Muscle of leg (tissue), 11 donors: ENCODE results near the gene USP6NL. TPM values are rescaled to one million over a fixed set of nuclear protein-coding genes. Genes with fewer than 3 reads are reported as not detected.

ENCODE experiments used
- DNase-seq: peaks from one replicate; pipeline ENCODE4 v3.0.0; 2013
- H3K27ac ChIP-seq: one replicate; pipeline ENCODE4 v1.5.1; 2013; ENCODE audit warnings: mild to moderate bottlenecking, low read length, control low read depth
- H3K27me3 ChIP-seq: one replicate; pipeline ENCODE4 v1.6.1; 2013; ENCODE audit warnings: low read length; ENCODE audit not compliant: control insufficient read depth, insufficient read depth
- H3K36me3 ChIP-seq: one replicate; pipeline ENCODE4 v1.6.1; 2013; ENCODE audit warnings: low read length; ENCODE audit not compliant: control insufficient read depth, insufficient read depth
- H3K4me1 ChIP-seq: one replicate; pipeline ENCODE4 v1.6.1; 2013; ENCODE audit warnings: low read length; ENCODE audit not compliant: control insufficient read depth, insufficient read depth
- H3K4me3 ChIP-seq: one replicate; pipeline ENCODE4 v1.5.1; 2013; ENCODE audit warnings: low read length, control low read depth
- H3K9me3 ChIP-seq: replicated peaks from 2 replicates; pipeline ENCODE4 v1.6.1; 2013; ENCODE audit warnings: low read depth, low read length; ENCODE audit not compliant: control insufficient read depth
- WGBS: methylation state at CpG from one replicate; pipeline ENCODE4 v1.1.5; 2013; ENCODE audit warnings: missing lambda C conversion rate; ENCODE audit not compliant: insufficient coverage; 5-methylcytosine and 5-hydroxymethylcytosine counted together
- polyA plus RNA-seq, 8 donors: library from polyadenylated mRNA; unstranded; fragments of 120-200 nt; gene quantifications; one replicate each; pipeline versions ENCODE4 v1.2.1 to v1.2.3, GENCODE V29; 2013; ENCODE audit warnings: inconsistent platforms in 1 of 8, low replicate concordance in 1 of 8; ENCODE audit not compliant: insufficient read length in 8 of 8, insufficient read depth in 1 of 8
- total RNA-seq: library from RNA; stranded (reverse); fragments of 120-200 nt; gene quantifications from one replicate; pipeline ENCODE4 v1.2.4, GENCODE V29; 2013

Gene USP6NL
- total and polyA plus RNA-seq, 9 donors, result 7.3 to 12.0 (median 8.7) TPM

DNA sequence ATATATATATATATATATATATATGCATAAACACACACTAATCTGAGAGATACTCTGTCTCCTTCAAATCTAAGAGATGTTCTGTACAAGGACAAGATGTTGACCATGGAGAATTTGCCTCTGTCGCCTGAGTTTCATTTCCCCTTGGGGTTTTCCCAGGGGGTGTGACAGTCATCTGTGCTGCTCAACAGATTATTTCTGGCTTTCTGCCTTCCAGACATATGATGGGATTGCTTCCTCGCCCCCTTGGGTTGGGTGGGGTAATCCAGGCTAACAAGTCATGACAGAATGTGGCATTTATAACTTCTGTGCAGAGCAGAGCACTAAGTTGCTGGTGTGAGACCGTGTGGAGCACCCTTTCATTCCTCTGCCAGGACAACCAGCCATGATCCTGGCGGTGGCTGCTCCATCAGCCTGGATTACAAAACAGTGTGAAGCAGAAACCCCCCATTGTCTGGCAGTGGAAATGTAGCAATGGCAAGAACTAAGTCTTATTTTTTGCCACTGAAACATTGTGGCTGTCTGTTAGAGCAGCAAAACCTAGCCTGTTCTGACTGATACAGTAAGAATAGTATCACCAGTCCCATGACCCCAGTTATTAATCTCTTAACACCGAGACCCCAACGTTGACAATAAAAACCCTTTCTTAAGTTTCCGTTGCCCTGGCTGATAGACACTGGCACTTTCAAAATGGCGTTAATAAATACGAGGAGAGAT is 13.7 kb upstream of the USP6NL start:
- no peaks in the 10 kb centered on the region for H3K4me1 ChIP-seq
- H3K27ac ChIP-seq, result no peak overlapping the region
- H3K36me3 ChIP-seq, result no peaks in the 10 kb centered on the region
- H3K27me3 ChIP-seq, result no peaks in the 10 kb centered on the region
- peak; percentile 48 for DNase-seq
- H3K4me3 ChIP-seq, result no peak overlapping the region
- no peaks in the 10 kb centered on the region for H3K9me3 ChIP-seq
- 74% methylated on average over 3 of the region's 9 CpGs for WGBS

DNA sequence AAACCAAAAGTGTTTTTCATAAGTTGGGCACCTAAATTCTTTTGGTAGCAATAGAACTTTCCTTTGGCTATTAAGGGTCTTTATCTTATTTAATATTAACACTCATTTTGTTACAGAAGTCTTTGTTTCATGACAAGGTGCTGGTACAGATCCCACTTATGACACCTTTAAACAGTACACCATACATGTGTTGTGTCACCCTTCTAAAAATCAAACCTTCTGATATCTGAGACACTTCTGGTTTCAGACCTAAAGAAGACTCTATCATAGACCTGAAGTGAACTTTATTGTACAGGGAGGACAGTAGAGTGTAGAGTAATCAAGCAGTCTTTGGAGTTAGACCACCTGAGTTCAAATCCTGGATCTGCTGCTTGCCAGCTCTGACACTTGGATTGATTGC is 5.8 kb upstream of the USP6NL start:
- DNase-seq, result no peak
- Histone ChIP-seq H3K4me3 (no peak overlapping the region), H3K27me3 (no peaks in the 10 kb centered on the region), H3K4me1 (no peaks in the 10 kb centered on the region), H3K9me3 (peaks cover 3% of the 10 kb centered on the region), H3K27ac (no peak overlapping the region), H3K36me3 (no peaks in the 10 kb centered on the region)

DNA sequence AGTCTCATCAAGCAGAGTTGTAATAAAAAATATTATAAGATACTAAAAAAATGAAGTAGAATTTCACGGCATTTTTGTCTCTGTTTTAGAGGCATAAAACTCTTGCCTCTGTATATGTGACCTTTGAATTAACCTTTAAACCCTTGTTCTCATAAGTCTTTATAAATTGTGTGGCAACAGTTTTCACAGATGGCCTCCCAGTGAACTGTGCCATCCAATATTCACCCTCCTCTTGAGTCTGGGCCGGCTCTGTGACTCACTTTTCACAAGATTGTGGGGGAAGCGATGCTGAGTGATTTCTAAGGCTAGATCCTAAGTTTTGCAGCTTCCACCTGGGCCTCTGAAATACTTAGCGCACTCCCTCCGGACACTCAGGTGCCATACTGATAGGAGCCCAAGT is 4.6 kb upstream of the USP6NL start:
- Histone ChIP-seq H3K4me3 (no peak overlapping the region), H3K36me3 (no peaks in the 10 kb centered on the region), H3K27me3 (no peaks in the 10 kb centered on the region), H3K27ac (no peak overlapping the region), H3K9me3 (peaks cover 3% of the 10 kb centered on the region), H3K4me1 (no peaks in the 10 kb centered on the region)
- no peak for DNase-seq
- 100% methylated on average over 2 of the region's 5 CpGs for WGBS

DNA sequence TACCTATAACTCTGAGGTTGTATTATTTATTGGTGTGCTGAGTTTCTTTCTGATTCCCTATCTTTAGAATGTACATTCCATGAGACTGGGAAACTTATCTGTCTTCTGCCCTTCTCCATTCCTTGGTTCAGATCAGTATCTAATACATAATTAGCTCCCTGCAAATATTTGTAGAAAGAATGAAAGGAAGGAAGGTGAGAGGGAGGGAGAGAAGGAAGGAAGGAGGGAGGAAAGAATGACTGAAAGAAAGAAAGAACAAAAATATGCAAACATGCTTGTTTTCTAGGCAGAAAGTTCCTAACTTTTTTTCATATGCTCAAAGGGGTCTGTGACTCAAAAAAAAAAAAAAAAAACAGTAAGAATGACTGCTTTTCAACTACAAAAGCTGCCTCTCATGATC is 3.9 kb upstream of the USP6NL start:
- DNase-seq, result no peak
- H3K9me3 ChIP-seq, result peaks cover 3% of the 10 kb centered on the region
- no peak overlapping the region for H3K4me3 ChIP-seq
- no peak overlapping the region for H3K27ac ChIP-seq
- H3K36me3 ChIP-seq, result no peaks in the 10 kb centered on the region
- no peaks in the 10 kb centered on the region for H3K4me1 ChIP-seq
- H3K27me3 ChIP-seq, result no peaks in the 10 kb centered on the region

DNA sequence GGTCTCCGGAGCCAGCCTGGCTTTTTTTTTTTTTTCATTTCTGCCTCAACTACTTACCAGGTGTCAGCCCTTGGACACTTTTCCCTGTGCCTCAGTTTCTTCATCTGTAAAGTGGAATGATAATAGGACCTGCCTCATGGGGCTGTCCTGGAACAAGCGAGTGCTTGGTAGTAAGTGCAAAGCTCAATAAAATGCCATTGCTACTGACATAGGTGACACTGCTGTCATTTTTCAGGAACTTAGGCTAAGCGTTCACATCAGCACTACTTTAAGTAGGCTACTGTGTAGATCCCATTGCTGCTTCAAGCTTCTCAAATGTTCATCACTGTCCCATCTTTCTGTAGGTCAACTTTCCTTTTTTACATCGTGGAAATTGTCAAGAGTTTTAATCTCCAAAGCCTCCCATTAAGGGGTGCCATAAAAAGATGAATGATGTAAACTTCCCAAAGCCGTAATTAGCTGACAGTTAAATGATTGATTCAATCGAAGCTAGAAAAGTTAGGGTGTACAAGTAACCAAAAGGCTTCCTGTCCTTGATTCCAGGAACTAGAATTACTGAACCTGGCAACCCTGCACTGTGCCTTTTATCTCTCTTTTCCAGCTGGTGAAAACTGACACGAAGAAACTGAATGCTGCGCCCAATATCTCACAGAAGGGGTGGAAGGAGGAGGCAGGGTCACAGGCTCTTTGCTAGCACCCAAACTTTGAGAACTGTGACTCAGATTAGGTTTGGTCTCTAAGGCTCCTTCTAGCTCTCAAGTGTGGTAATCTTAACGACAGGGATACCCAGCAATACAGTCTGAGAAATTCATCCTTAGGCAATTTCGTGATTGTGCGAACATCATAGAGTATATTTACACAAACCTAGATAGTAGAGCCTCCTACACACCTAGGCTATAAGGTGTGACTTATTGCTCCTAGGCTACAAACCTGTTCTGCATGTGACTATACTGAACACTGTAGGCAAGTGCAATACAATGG is 861 bp upstream of the USP6NL start:
- Histone ChIP-seq H3K27ac (peak overlapping the region; percentile 62), H3K36me3 (no peaks in the 10 kb centered on the region), H3K4me1 (peaks cover 4% of the 10 kb centered on the region), H3K9me3 (peaks cover under 1% of the 10 kb centered on the region), H3K27me3 (no peaks in the 10 kb centered on the region), H3K4me3 (peak overlapping the region; percentile 61)
- no peak for DNase-seq
- WGBS, result 34% methylated on average over 4 of the region's 11 CpGs

DNA sequence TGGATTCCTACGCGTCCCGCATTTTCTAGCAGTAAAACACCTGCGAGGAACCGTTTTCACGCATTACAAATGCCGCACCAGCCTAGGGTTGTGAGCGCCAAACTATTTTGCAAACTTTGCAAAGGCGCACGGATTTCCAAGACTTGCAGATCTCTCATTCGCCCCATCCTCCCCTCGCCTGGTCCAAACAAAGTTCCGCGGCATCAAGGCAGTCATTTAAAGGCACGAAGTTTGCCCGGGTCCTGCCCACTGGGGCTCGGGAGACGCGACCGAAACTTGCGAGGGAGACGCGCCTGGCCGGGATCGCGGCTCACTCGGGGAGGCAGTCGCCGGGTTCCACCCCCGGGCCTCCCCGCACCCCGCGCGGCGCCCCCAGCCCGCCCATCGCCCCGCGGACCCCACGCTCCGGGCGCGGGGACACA is 613 bp downstream of the USP6NL start:
- H3K4me1 ChIP-seq, result peaks cover 4% of the 10 kb centered on the region
- no peaks in the 10 kb centered on the region for H3K36me3 ChIP-seq
- H3K4me3 ChIP-seq, result peak overlapping the region; percentile 69
- no peaks in the 10 kb centered on the region for H3K27me3 ChIP-seq
- under 1% methylated on average over 43 of the region's 43 CpGs for WGBS
- DNase-seq, result peak; percentile 49
- H3K27ac ChIP-seq, result peak overlapping the region; percentile 55
- H3K9me3 ChIP-seq, result no peaks in the 10 kb centered on the region

DNA sequence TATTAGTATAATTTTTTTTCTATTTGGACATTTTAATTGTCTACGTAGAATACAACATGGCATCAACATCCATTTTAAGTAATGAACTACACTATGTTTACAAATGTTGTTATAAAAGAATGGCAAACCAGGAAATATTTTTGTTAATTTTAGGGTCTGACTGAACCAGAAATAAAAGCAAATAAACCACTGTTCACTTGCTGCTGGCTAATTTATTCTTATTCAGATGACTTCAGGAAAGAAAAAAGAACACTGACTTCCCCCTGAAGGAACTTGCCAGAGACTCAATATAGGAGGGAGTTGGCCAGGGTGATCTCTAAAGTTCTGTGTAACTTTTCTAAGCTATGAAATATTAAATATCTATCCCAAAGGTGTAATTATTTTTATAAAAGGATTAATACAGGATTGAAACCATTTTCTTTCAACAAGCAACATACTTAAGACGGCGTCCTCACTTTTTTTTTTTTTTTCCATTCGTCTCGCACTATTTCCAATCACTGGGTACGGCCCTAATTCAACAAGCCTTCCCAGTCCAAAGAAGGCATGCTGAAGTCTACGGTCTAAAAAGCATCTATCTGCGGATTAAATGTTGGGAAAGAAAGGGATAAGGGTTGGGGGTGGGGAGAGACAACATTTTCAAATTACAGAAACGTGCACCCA is 1.2 kb downstream of the USP6NL start:
- H3K36me3 ChIP-seq, result no peaks in the 10 kb centered on the region
- 0% methylated on average over 3 of the region's 9 CpGs for WGBS
- peaks cover 4% of the 10 kb centered on the region for H3K4me1 ChIP-seq
- DNase-seq, result peak; percentile 25
- H3K27me3 ChIP-seq, result no peaks in the 10 kb centered on the region
- H3K27ac ChIP-seq, result peak overlapping the region; percentile 55
- H3K4me3 ChIP-seq, result peak overlapping the region; percentile 69
- H3K9me3 ChIP-seq, result no peaks in the 10 kb centered on the region

DNA sequence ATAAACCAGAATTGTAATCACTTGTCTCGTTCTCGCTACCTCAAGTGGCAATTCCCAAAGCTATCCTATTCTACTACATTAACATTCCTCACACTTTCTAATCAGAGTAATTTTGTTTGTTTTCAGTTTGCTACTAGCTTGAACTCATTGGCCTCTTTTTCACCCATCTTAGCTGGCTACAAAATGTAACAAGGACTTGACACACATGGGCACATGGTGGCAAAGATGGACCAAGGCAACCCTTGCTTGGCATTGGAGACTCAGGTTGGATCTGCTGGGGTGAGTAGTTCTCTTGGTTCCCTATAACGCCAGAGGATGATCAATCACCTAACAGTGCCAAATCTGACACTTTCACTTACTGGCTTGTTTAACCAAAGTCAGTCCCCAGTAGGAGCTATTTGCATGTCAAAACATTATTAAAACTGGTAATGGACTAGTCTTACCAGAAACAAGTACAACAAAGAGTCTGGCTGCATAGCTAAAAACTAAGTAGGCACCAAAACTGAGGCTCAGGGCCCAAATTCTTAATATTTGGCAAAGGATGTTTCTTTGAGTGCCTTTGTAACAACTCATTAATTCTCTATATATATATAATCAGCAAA is 1.9 kb downstream of the USP6NL start:
- H3K9me3 ChIP-seq, result no peaks in the 10 kb centered on the region
- H3K36me3 ChIP-seq, result no peaks in the 10 kb centered on the region
- WGBS, result 100% methylated on average over 1 of the region's 3 CpGs
- no peak overlapping the region for H3K4me3 ChIP-seq
- peaks cover 4% of the 10 kb centered on the region for H3K4me1 ChIP-seq
- H3K27me3 ChIP-seq, result no peaks in the 10 kb centered on the region
- no peak overlapping the region for H3K27ac ChIP-seq
- no peak for DNase-seq

DNA sequence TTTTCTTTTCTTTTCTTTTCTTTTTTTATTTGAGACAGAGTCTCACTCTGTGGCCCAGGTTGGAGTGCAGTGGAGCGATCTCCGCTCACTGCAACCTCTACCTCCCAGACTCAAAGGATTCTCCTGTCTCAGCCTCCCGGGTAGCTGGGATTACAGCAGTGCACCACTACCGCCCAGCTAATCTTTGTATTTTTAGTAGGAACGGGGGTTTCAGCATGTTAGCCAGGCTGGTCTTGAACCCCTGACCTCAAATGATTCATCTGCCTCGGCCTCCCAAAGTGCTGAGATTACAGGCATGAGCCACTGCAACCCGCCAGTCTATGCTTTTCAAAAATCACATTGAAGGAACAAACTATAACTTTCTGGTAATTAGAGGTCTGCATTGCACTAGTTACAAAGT is 2.4 kb downstream of the USP6NL start:
- H3K27me3 ChIP-seq, result no peaks in the 10 kb centered on the region
- H3K9me3 ChIP-seq, result no peaks in the 10 kb centered on the region
- DNase-seq, result no peak
- 86% methylated on average over 4 of the region's 7 CpGs for WGBS
- no peak overlapping the region for H3K4me3 ChIP-seq
- no peak overlapping the region for H3K27ac ChIP-seq
- H3K36me3 ChIP-seq, result no peaks in the 10 kb centered on the region
- peaks cover 4% of the 10 kb centered on the region for H3K4me1 ChIP-seq
